ENCODE data around the gene HNRNPA3.

- TF ChIP-seq CTCF (optimal IDR thresholded peaks at IDR 0.05 in 1 of 3, IDR thresholded peaks at IDR 0.05 in 1 of 3, conservative IDR thresholded peaks at IDR 0.05 in 1 of 3; ENCODE audit: extremely low read depth in 1 of 3, insufficient read depth in 2 of 3, low read length in 3 of 3) = no peak
- TF ChIP-seq EZH2 (IDR thresholded peaks at IDR 0.05; ENCODE audit: low read length) = no peak
Measured at GRCh38 chr2:177165721-177166711, 46.6 kb upstream of the HNRNPA3 start.
